HT1080 (cell line): ENCODE results near the gene MIEF1. TPM values are rescaled to one million over a fixed set of nuclear protein-coding genes. Genes with fewer than 3 reads are reported as not detected.
"Not testable (repeated sequence)": the region's sequence is repeated elsewhere in the genome, so short reads cannot be mapped to it uniquely, and the experiment has no call there.

Source experiments
- DNase-seq: peaks from one replicate; pipeline ENCODE4 v3.0.0-alpha.2; 2015; ENCODE audit warnings: low read depth
- total RNA-seq: library from RNA; depleted of rRNA; stranded (reverse); fragments of >200 nt; shearing (Covaris generic); gene quantifications from 2 replicates; pipeline ENCODE4 v1.2.3, GENCODE V29; 2014

The MIEF1 gene
- total RNA-seq, 1 experiment from 2014 or later = 51.4 TPM

DNA sequence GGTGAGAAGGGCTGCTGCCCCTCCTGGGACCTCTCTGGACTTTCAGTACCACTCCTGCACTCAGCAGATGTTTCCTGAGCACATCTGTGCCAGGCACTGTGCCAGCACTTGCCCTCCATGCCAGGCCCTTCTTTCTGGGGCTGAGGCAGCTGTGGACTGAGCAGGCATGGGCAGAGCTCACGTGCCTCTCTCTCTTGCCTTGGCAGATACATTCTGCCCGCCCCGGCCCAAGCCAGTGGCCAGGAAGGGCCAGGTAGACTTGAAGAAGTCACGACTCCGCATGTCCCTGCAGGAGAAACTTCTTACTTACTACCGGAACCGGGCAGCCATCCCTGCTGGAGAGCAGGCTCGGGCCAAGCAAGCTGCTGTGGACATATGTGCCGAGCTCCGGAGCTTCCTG, 9.9 kb downstream of the MIEF1 start:
- no peak for DNase-seq

DNA sequence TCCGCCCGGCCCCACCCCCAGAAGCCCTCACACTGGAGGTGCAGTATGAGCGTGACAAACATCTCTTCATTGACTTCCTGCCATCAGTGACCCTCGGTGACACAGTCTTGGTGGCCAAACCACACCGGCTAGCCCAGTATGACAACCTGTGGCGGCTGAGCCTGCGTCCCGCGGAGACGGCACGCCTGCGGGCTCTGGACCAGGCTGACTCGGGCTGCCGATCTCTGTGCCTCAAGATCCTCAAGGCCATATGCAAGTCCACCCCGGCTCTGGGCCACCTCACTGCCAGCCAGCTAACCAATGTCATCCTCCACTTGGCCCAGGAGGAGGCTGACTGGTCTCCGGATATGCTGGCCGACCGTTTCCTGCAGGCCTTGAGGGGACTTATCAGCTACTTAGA, 11.7 kb downstream of the MIEF1 start:
- DNase-seq = no peak

DNA sequence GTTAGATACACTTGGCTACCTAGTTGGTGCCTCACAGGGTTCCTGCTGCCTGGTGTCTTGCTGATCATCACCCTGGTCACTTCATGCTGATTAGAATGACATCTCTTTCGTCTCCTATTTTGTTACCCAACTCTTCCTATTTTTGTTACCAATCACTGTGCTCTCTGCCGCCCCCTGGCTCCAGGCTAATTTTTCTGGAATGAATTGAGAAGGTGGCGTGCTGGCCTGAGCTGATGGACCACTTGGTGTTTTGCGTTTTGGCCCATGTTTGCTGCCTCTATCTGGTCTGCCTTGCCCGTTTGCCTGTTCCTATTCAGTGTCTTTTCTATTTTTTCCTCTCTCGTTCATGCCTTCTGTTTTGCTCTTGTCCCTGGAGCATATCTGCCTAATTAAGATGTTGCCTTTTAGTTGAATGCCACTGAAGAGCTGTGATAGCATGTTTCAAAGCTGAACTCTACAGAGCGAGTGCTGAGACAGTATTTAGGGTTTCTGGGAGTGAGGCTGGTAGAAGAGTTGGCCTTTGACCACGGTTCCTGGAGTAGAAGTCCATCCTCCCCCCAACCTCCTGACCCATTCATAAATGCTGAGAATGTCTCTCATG, 12.4 kb downstream of the MIEF1 start:
- no peak for DNase-seq

DNA sequence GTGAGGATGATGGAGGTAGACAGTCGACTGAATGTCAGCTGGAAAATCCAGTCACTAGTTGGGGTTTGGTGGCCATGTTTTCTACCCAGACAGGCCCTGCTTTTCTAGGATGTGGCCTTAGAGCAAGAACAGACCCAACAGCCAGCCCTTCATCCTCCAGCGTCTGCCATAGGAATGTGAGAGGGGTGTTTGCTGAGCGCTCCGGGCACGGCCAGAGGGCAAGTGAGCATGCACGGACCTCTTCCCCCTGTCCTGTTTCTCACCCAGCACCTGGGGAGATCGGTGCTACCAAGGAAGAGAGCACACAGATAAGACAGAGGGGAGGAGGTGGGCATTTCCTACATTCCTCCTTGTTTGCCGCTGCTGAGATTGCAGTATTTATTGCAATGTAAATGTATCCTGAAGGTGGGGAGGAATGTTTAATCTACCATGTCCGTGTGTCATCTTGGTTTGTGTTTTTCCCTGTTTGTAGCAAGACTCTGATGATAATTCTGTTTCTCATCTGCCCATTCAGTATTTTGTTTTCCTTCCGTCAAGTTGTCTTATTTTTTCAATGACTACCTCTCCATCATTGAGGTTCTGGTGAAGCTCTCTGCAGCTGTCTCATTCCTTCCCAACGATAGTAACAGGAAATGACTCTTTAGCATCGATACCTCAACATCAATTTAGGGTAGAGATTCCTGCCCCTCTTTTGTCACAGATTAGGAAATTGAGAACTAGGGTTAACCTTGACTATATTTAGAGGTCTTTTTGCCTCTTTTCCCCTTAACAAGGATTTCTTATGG, 13.4 kb downstream of the MIEF1 start:
- DNase-seq = no peak

DNA sequence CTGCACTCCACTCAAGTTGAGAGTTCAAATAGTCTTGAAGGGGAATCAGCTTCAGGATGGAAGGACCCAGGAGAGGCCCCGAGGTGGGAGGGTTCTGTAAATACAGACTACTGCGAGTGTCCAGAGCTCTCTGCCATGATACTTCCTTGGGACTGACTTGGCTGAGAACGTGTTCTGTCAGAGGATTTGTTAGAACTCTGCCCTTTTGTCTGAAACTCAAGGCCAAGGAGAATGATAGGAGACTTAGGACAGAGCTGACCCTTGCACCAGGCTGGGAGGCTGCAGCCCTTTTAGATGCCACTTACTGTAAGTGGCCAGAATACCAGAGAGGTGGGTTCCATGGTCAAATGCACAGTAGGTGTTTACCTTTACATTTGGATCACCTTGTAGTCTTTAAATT, 15.4 kb downstream of the MIEF1 start:
- no peak for DNase-seq

DNA sequence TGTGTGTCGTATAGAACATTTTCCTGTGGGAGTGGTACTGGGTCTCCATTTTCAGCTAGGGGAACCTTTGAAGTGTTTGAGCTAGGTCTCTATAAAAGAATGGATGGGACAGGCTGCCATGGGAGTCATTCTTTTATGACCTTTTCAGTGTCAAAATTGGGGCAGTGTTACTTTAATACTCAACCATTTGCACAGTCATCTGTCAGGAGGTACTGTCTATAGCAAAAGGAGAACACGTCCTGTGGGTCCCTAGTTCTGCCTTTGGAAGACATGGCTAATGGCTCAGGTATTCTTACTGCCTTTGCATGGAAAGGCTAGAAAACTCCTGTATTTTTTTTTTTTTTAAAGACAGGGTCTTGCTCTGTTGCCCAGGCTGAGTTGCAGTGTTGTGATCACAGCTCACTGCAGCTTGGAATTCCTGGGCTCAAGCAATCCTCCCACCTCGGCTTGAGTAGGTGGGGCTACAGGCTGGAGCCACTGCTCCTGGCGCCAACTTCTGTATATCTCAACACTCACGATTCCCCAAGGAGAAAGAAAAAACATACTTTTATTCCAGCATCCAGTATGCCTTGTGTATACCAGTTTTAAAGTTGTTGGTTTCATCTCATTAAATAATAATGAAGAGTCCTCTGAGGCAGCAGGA, 16.2 kb downstream of the MIEF1 start:
- DNase-seq = no peak

DNA sequence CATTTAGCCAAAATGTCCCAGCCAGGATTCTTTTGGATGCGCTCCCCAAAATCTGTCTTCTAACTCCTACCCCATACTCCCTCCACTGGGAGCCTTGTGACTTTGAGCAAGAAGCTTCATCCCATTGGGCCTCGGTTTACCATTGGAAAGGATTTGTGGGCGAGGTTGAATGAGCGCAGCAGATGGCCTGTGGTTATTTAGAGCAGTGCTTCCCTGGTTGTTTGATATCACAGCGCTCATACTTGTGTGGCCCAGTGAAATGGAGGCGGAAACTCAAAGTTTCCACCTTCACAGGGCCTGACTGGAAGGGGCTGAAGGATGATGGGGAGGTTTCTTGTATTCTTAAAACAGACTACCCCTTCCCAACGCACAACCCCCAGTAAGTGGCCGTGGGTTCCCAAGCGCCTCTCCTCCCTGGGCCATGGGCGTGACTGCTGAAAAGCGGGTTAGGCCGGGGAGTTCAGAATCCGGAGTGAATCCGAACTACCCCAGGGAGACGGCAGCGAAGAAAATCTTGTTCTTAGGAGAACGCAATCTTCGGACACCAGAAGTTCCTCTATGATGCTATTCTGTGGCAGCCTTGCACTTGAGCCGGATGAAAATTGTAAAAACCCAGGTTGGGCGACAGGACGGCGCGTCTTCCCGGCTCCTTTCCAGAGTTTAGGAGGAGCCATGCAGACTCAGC, 17.0 kb downstream of the MIEF1 start:
- DNase-seq = no peak

DNA sequence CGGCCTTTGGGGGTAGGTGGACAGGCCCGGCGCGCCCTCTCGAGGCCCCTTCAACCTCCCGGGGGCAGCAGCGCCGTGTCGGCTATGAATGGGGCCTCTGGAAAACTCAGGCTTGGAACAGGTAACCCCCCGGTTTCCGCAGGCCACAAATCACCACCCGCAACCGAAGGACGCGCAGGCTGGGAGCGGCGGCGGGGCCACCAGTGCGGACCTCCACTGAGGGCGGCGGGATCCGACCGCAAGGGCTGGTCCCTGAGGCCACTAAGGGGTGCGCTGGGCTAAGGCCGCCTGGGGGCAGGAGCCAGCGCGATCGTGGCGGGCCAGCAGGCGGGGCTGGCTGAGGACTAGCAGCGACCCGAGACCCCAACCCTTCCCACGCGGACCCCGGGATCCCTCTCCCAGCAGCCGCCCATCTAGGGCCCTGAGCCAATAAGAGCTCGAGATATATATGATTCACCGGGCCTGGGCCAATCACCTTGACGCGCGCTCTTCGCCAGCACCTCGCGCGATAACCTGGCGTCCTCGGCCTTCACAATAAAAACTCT, 17.7 kb downstream of the MIEF1 start:
- DNase-seq = peak; percentile 98

DNA sequence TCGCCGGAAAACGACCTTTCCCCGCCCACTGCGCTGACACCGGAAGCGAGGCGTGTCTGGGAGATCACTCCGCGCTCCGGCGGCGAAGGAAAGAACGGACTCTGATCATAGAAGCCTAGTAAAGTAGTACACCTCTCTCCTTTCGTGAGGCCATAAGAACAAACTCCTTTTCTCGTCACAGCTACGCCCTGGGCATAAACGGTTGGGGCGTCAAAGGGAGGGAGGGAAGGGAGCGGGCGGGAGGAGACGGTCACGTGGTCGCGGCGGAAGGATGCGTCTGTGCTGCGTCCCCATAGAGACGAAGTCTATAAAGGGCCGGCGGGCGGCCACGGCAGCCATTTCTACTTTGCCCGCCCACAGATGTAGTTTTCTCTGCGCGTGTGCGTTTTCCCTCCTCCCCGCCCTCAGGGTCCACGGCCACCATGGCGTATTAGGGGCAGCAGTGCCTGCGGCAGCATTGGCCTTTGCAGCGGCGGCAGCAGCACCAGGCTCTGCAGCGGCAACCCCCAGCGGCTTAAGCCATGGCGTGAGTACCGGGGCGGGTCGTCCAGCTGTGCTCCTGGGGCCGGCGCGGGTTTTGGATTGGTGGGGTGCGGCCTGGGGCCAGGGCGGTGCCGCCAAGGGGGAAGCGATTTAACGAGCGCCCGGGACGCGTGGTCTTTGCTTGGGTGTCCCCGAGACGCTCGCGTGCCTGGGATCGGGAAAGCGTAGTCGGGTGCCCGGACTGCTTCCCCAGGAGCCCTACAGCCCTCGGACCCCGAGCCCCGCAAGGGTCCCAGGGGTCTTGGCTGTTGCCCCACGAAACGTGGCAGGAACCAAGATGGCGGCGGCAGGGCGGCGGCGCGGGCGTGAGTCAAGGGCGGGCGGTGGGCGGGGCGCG, 18.4 kb downstream of the MIEF1 start, which contains the start of gene ATF4:
Gene ATF4, plus strand, starts transcription at position 337 of the 880 bp plus-strand sequence. CDS start 884 bp downstream, outside the sequence.
- DNase-seq = no peak

DNA sequence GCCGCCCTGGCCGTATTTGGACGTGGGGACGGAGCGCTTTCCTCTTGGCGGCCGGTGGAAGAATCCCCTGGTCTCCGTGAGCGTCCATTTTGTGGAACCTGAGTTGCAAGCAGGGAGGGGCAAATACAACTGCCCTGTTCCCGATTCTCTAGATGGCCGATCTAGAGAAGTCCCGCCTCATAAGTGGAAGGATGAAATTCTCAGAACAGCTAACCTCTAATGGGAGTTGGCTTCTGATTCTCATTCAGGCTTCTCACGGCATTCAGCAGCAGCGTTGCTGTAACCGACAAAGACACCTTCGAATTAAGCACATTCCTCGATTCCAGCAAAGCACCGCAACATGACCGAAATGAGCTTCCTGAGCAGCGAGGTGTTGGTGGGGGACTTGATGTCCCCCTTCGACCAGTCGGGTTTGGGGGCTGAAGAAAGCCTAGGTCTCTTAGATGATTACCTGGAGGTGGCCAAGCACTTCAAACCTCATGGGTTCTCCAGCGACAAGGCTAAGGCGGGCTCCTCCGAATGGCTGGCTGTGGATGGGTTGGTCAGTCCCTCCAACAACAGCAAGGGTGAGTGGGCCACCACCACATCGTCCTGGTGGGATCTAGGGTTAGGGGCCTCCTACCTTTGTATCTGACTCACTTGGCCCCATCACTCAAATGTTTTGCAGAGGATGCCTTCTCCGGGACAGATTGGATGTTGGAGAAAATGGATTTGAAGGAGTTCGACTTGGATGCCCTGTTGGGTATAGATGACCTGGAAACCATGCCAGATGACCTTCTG, 19.2 kb downstream of the MIEF1 start:
- DNase-seq = peak; percentile 71

DNA sequence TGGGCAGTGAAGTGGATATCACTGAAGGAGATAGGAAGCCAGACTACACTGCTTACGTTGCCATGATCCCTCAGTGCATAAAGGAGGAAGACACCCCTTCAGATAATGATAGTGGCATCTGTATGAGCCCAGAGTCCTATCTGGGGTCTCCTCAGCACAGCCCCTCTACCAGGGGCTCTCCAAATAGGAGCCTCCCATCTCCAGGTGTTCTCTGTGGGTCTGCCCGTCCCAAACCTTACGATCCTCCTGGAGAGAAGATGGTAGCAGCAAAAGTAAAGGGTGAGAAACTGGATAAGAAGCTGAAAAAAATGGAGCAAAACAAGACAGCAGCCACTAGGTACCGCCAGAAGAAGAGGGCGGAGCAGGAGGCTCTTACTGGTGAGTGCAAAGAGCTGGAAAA, 20.0 kb downstream of the MIEF1 start:
- not testable (repeated sequence) for DNase-seq

DNA sequence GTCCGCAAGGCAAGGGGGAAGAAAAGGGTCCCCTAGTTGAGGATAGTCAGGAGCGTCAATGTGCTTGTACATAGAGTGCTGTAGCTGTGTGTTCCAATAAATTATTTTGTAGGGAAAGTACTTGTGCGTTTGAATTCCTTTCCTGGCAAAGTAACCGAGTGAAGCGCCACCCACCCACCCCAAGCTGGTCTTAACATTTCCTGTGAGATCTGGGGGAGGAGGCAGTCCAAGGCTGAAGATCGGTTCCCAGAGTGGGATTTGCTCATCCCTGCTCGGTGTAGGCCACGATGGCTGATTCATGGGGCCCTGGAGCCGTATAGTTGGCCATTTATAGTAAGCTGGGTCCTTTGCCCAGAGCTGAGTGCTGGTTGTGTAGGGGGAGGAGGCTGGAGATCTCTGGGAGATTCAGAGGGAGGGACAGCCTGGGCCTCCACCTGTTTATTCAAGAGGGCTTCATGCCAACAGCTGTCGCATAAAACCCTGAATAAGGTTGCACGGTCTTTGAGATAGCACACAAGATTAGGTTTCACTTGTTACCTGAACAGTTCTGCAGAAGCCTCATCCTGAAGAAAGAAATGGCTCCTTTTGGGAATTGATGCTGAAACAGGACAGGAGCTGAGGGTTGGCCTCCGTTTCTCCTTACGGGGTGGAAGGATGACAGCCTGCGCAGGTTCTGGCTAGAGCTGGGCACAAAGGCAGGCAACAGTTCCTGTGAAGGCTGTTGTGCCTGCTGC, 20.6 kb downstream of the MIEF1 start:
- peak; percentile 48 for DNase-seq

DNA sequence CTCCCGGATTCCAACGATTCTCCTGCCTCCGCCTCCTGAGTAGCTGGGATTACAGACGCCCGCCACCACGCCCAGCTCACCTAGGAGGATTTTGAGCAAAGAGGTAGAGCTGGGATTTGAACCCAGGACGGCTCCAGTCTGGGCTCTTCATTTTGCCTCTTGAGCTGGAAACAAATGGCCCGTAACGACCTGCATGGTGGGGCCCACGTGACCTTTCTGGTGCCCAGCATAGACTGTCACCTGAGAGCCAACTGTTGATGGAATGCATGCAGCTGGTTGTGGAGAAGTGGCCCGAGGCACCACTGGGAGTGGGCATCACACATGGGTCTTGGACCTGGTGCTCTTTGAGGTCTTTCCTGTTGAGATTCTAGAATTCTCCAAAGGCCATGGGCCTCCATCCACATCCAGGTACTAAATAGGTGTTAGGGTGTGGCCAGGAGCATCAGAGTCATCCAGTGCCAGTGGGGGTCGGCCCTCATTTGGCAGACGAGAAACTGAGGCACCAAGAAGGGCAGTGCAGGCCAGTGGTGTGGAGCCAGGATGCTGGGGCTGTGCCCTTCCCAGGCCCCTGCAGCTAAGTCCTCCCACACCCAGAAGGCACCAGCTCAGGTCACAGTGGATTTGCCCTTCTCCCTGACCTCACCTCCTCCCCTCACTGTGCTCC, 22.1 kb downstream of the MIEF1 start:
- DNase-seq = no peak

DNA sequence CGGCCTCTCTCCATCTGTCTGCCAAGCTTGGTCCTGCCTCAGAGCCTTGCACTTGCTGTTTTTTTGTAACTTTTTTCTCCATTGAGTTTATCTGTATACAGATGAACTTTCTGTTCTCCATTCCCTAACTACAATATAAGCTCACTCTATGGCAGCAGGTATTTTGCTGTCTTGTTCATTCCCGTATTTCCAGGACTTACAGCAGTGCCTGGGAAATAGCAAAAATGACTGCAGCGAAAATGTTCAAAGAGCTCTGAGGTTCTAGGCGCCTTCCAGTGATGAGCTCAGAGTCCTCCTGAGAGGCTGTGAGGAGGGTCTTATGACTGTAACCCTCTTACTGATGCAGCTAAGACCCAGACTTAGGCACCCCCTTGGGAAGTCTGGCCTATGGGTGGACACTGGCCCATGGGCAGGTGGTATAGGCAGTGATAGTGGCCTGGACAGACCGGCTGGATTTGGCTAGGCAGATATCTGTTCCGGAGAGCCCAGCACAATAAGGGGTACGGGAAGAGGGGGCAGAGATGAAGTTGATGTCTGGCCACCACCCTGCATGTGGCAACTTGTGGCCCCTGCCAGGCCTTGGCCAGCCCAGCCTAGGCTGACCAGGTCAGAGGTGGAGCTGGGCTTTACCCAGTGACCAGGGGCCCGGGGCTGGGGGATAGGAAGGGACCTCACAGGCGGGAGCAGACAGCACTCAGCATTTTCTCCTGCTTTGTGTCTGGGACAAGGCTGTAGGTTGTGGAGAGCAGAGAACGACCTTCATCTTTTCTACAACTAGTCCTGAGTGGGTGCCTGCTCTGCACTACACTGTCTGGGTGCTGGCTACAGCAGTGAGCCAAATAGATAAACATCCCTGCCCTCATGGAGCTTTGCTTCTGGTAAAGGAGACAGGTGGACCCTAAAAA, 22.9 kb downstream of the MIEF1 start:
- no peak for DNase-seq

DNA sequence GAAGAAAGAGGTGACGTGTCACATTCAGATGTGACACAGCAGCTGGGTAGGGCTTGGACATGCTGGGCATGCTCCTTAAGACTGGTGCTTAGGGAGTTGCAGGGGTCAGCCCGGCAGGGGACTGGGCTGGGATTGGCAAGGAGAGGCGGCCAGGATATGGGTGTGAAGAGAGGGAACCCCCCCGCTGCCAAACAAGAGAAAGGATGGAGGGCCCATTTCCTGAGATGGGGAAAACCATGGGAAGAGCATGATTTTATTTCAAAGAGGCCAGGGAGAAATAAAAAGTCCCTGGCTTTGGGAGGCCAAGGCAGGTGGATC, 23.5 kb downstream of the MIEF1 start:
- no peak for DNase-seq

DNA sequence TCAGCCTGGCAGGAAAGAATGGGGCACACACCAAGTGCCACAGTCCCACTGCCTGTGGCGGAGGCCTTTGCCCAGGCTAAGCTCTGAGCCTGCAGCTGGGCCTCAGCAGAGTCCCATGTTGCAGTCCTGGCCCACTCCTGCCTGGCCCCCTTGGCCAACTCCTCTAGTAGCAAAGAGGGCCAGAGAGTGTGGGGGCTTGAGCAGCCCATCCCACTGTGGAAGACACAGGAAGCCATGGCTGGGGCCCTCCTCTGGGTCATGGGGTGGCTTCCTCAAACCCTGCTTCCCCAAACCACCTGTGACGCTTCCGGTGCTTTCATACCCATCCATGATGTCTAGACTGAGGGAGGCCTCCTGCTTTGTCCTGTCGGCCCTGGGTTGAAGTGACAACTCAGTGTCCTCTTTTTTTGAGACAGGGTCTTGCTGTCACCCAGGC, 24.7 kb downstream of the MIEF1 start:
- peak; percentile 42 for DNase-seq

DNA sequence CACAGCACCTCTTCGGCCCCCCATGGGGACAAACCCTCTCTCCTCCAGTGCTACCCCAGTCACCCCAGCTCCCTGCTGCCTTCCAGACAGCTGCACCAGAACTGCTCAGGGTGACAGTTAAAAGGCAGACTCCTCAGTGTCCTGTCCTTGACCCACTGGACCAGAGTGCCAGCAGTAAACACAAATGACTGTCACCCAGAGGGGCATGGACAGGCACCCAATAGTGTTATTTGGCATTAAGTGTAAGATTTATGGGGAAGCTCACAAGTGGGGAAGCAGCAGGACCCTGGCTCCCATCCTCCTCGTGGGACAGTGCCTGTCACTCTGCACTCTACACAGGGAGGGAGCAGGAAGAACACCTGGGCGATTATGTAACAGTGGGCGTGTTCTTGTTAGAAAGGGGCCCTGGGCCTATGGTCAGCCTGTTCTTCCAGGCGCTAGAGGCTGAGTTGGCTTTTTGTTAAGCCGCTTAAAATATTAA, 25.4 kb downstream of the MIEF1 start:
- no peak for DNase-seq
